Frontal cortex (tissue), 4 donors: ENCODE data around the gene FDXR. TPM values are rescaled to one million over a fixed set of nuclear protein-coding genes. Genes with fewer than 3 reads are reported as not detected.

Source experiments
- DNase-seq, 2 donors: peaks; one replicate each; pipeline ENCODE4 v3.0.0; 2012; ENCODE audit warnings: low spot score in 2 of 2
- FAIRE-seq: peaks from 2 replicates; lab custom pipeline; 2012; peaks lifted over from hg19 to GRCh38; lab: Jason Lieb, UNC
- total RNA-seq: library from RNA; depleted of rRNA; stranded (reverse); fragments of >200 nt; gene quantifications from one replicate; pipeline ENCODE4 v1.2.3, GENCODE V29; 2014
- donor health status: control.
- donor health status: control.
- donor health status: control.

The FDXR gene
- total RNA-seq, 1 donor from 2014 or later: 2.4 TPM

GRCh38 chr17:74842146-74842598 lies 30.6 kb downstream of the FDXR start:
- DNase-seq: no peak

GRCh38 chr17:74840989-74841666 lies 31.7 kb downstream of the FDXR start:
- peak; percentile 72 to 76 for DNase-seq
- FAIRE-seq: no peak

More at GRCh38 chr17:74842146-74842598, 30.6 kb downstream of the FDXR start:
- no peak for FAIRE-seq

- no peak for FAIRE-seq
- no peak for DNase-seq
These were observed 32.6 kb downstream of the FDXR start for GRCh38 chr17:74839990-74840852.

GRCh38 chr17:74838274-74838673 lies 34.5 kb downstream of the FDXR start:
- DNase-seq: no peak

GRCh38 chr17:74836691-74837467 lies 35.9 kb downstream of the FDXR start:
- DNase-seq (no peak), FAIRE-seq (no peak)

More at GRCh38 chr17:74838274-74838673, 34.5 kb downstream of the FDXR start:
- no peak for FAIRE-seq

GRCh38 chr17:74836191-74836590 lies 36.6 kb downstream of the FDXR start:
- no peak for FAIRE-seq

GRCh38 chr17:74833501-74834377 lies 39.1 kb downstream of the FDXR start:
- DNase-seq: no peak
- FAIRE-seq: no peak

More at GRCh38 chr17:74836191-74836590, 36.6 kb downstream of the FDXR start:
- DNase-seq: no peak

GRCh38 chr17:74832421-74832820 lies 40.4 kb downstream of the FDXR start:
- FAIRE-seq (no peak), DNase-seq (no peak)

GRCh38 chr17:74831444-74832146 lies 41.2 kb downstream of the FDXR start:
- no peak for FAIRE-seq
- no peak for DNase-seq

- DNase-seq (no peak), FAIRE-seq (no peak)
These were observed 41.9 kb downstream of the FDXR start for GRCh38 chr17:74830861-74831260.

GRCh38 chr17:74827800-74828199 lies 45.0 kb downstream of the FDXR start:
- FAIRE-seq (no peak), DNase-seq (no peak)

- DNase-seq: no peak
- FAIRE-seq: no peak
These were observed 46.7 kb downstream of the FDXR start for GRCh38 chr17:74825952-74826719.

GRCh38 chr17:74824961-74825627 lies 47.7 kb downstream of the FDXR start:
- no peak for FAIRE-seq
- no peak for DNase-seq

- DNase-seq (peak in 1 of 2 donors; percentile 64), FAIRE-seq (no peak)
These were observed 49.8 kb downstream of the FDXR start for GRCh38 chr17:74822939-74823367.

GRCh38 chr17:74822335-74822938 lies 50.4 kb downstream of the FDXR start:
- DNase-seq (no peak), FAIRE-seq (no peak)

- FAIRE-seq: no peak
- no peak for DNase-seq
These were observed 51.0 kb downstream of the FDXR start for GRCh38 chr17:74821655-74822334.
